GM19035 (cell line): ENCODE results near the gene NPIPA3.
A peak's percentile ranks its signal among the peaks of the same experiment; 100 is the strongest.
"Not testable (repeated sequence)": the region's sequence is repeated elsewhere in the genome, so short reads cannot be mapped to it uniquely, and the experiment has no call there.

Experiments
- ATAC-seq: cut with Tn5 transposase; IDR thresholded peaks from one replicate; pipeline ENCODE4 v1.9.1; 2021; ENCODE audit not compliant: unreplicated experiment

The NPIPA3 gene

DNA sequence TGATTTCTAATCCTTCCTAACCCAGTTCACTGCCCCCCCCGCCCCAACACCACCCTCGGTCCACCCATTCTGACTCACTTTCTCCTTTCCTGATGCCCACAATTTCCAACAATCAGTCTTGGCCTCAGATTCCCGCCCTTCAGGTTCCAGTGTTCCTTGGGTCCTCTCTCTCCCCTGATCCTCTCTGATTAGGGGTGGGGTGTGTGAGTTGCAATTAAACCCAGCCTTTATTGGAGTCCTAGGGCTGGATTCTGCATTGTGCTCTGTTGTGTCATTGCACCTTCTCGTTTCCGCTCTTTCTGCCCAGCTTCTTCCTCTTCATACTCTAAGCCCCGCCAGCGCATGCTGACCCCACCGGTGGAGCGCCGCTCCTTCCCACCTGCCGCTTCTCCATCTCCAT, 38.6 kb downstream of the NPIPA3 start:
- ATAC-seq: not testable (repeated sequence)

- peak; percentile 98 for ATAC-seq
These were observed 39.3 kb downstream of the NPIPA3 start, which contains the start of gene NPIPA2 for GRCh38 chr16:14742273-14743128. Gene NPIPA2 (plus strand): TSS chr16:14742533. CDS start chr16:14748066, 5,533 bp downstream.

GRCh38 chr16:14773654-14774053, 70.4 kb downstream of the NPIPA3 start:
- ATAC-seq: not testable (repeated sequence)

DNA sequence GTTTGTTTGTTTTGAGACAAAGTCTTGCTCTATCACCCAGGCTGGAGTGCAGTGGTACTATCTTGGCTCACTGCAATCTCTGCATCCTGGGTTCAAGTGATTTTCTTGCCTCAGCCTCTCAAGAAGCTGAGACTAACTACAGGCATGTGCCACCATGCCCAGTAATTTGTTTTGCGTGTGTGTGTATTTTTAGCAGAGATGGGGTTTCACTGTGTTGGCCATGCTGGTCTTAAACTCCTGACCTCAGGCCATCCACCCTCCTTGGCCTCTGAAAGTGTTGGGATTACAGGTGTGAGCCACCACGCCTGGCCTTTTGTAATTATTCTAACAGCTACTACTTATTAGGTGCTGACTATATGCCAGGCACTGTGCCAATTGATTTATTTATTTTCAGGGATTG, 72.4 kb downstream of the NPIPA3 start:
- ATAC-seq: not testable (repeated sequence)
